ENCODE measurements around the gene CCDC116. TPM values are rescaled to one million over a fixed set of nuclear protein-coding genes. Genes with fewer than 3 reads are reported as not detected.

Gene CCDC116
- total and polyA plus RNA-seq, 10 of the 15 experiments (the other 5 are each of a cell fraction or from before 2014, with no cell fraction given): 0.04 to 0.18 (median 0.04) TPM; not detected in 6

GRCh38 chr22:21683401-21683811, 50.8 kb downstream of the CCDC116 start (continued):
- TF ChIP-seq CHD1 (IDR thresholded peaks at IDR 0.05; ENCODE audit: low read depth, low read length): no peak
- TF ChIP-seq WRNIP1 (IDR thresholded peaks at IDR 0.05; ENCODE audit: borderline replicate concordance, low read depth, low read length): no peak

- 90% methylated on average over 18 of the region's 19 CpGs for WGBS (ENCODE audit: insufficient coverage, insufficient replicate concordance, low lambda C conversion rate, missing lambda C conversion rate)
- Histone ChIP-seq H3K27ac (ENCODE audit: control insufficient read depth, insufficient read depth) (no peak overlapping the region), H3K4me3 (no peak overlapping the region), H3K4me2 (ENCODE audit: control insufficient read depth, insufficient read depth) (no peak overlapping the region), H3K27me3 (replicated peaks in 1 of 2; ENCODE audit: control insufficient read depth in 2 of 2, insufficient read depth in 2 of 2, low read length in 1 of 2) (no peaks in the 10 kb centered on the region), H2AFZ (ENCODE audit: control insufficient read depth, low read depth, low read length) (no peak overlapping the region), H3K79me2 (ENCODE audit: control insufficient read depth, insufficient read depth, low read length) (no peaks in the 10 kb centered on the region), H3K36me3 (ENCODE audit: control insufficient read depth in 2 of 2, insufficient read depth in 2 of 2, low read length in 1 of 2) (peaks cover 24 to 30% of the 10 kb centered on the region in 2 experiments), H3K9me3 (replicated peaks; ENCODE audit: control insufficient read depth, insufficient read depth, low read length) (no peaks in the 10 kb centered on the region), H4K20me1 (ENCODE audit: control insufficient read depth, insufficient read depth) (no peaks in the 10 kb centered on the region), H3K9ac (ENCODE audit: control insufficient read depth, insufficient read depth, low read length) (no peak overlapping the region), H3K4me1 (ENCODE audit: control insufficient read depth, insufficient read depth, low read length) (peaks cover 16% of the 10 kb centered on the region)
- BruUV-seq (replicated peaks): no TSS peak
- in situ Hi-C loops (cut with MboI): no loop called here
- intact Hi-C loops (cut with micrococcal nuclease; ENCODE audit: unreplicated experiment): no loop called here
- CTCF ChIA-PET: no interaction called here
- SMC1A ChIA-PET (ENCODE audit: uncharacterized antibody, unreplicated experiment): no interaction called here
- POLR2A ChIA-PET: interaction anchor here (0.5 kb wide), 1 partner anchor 54 kb away, joined by 8 read pairs; no protein-coding TSS in a partner anchor
- ATAC-seq (no peak), DNase-seq (ENCODE audit: low read depth, low spot score) (no peak), FAIRE-seq (no peak)
- RAD21 ChIA-PET (ENCODE audit: unreplicated experiment): no interaction called here
- TF ChIP-seq EP300 (IDR thresholded peaks at IDR 0.05; ENCODE audit: borderline replicate concordance in 1 of 2, control insufficient read depth in 1 of 2, low read depth in 2 of 2, low read length in 2 of 2) (no peak), LARP7 (IDR thresholded peaks at IDR 0.05) (no peak), CEBPB (IDR thresholded peaks at IDR 0.05; ENCODE audit: borderline replicate concordance in 1 of 2, low read depth in 2 of 2, low read length in 2 of 2) (no peak), RELB (IDR thresholded peaks at IDR 0.05; ENCODE audit: low read depth) (no peak), BHLHE40 (IDR thresholded peaks at IDR 0.05; ENCODE audit: borderline replicate concordance in 1 of 2, low read depth in 2 of 2, low read length in 1 of 2) (no peak)
Observed at GRCh38 chr22:21684492-21685163, 52.1 kb downstream of the CCDC116 start.
